Lung (tissue), 12 donors: ENCODE results near the gene ARHGAP22. TPM values are rescaled to one million over a fixed set of nuclear protein-coding genes. Genes with fewer than 3 reads are reported as not detected.

ENCODE experiments used
- ATAC-seq: fragments of 200-7000 bp; cut with Tn5 transposase; one replicate; pipeline ENCODE4 v1.9.1; 2020; ENCODE audit warnings: moderate number of reproducible peaks; ENCODE audit not compliant: insufficient read depth, low FRiP score
- DNase-seq, 3 donors: peaks; one replicate each; pipeline ENCODE4 v3.0.0-alpha.2; 2013 to 2017
- H3K27ac ChIP-seq, 2 donors: one replicate each; pipeline ENCODE4 v1.5.1; 2013; ENCODE audit warnings: mild to moderate bottlenecking in 2 of 2, moderate library complexity in 2 of 2, control low read depth in 1 of 2, inconsistent platforms in 1 of 2, low read depth in 1 of 2, low read length in 1 of 2
- H3K27me3 ChIP-seq, 3 donors: one replicate each; pipeline ENCODE4 v1.5.1; 2013; ENCODE audit warnings: low read length in 2 of 3; ENCODE audit not compliant: control insufficient read depth in 3 of 3, insufficient read depth in 3 of 3
- H3K36me3 ChIP-seq, 4 donors: one replicate each; pipeline ENCODE4 v1.5.1; 2013; ENCODE audit warnings: low read length in 4 of 4, mild to moderate bottlenecking in 1 of 4, moderate library complexity in 1 of 4; ENCODE audit not compliant: control insufficient read depth in 4 of 4, insufficient read depth in 4 of 4
- H3K4me1 ChIP-seq, 5 donors: one replicate each; pipeline ENCODE4 v1.5.1; 2013; ENCODE audit warnings: low read length in 5 of 5, mild to moderate bottlenecking in 2 of 5, moderate library complexity in 1 of 5; ENCODE audit not compliant: control insufficient read depth in 5 of 5, insufficient read depth in 5 of 5
- H3K4me3 ChIP-seq: one replicate; pipeline ENCODE4 v1.5.1; 2013; ENCODE audit warnings: mild to moderate bottlenecking, control low read depth, moderate library complexity
- H3K9ac ChIP-seq, 2 donors: one replicate each; pipeline ENCODE4 v1.5.1; 2013; ENCODE audit warnings: low read length in 2 of 2, control low read depth in 1 of 2; ENCODE audit not compliant: insufficient read depth in 1 of 2
- H3K9me3 ChIP-seq, 4 donors: one replicate each; pipeline ENCODE4 v1.5.1; 2013; ENCODE audit warnings: low read length in 3 of 4, mild to moderate bottlenecking in 1 of 4, moderate library complexity in 1 of 4; ENCODE audit not compliant: control insufficient read depth in 4 of 4, insufficient read depth in 3 of 4
- CTCF ChIP-seq: IDR thresholded peaks from 2 replicates; pipeline ENCODE4 v1.5.1; 2012; ENCODE audit warnings: mild to moderate bottlenecking; ENCODE audit errors: control extremely low read depth, extremely low read depth
- WGBS, 2 donors: extraction: QIAGEN DNeasy Blood & Tissue Kit; methylation state at CpG; one replicate each; pipeline ENCODE4 v1.1.7; 2013; 5-methylcytosine and 5-hydroxymethylcytosine counted together
- polyA plus RNA-seq, 2 donors: library from polyadenylated mRNA; stranded (reverse); fragments of 200-250 nt; gene quantifications; one replicate each; pipeline ENCODE4 v1.2.1, GENCODE V29; 2013
- total RNA-seq, 2 donors: library from RNA; depleted of rRNA in 1 of 2; stranded (reverse); fragments of >200 nt in 1 of 2; gene quantifications; one replicate each; pipeline ENCODE4 v1.2.1, GENCODE V29; 2014 to 2021
- donor health status: control.
- donor health status: control.
- donor health status: Bipolar disorder and iron deficiency.
- donor health status: healthy.
- donor health status: DM: yes; HTN: yes; CAD: no.

The ARHGAP22 gene
- total and polyA plus RNA-seq, 4 donors, result 3.2 to 6.9 (median 4.1) TPM

DNA sequence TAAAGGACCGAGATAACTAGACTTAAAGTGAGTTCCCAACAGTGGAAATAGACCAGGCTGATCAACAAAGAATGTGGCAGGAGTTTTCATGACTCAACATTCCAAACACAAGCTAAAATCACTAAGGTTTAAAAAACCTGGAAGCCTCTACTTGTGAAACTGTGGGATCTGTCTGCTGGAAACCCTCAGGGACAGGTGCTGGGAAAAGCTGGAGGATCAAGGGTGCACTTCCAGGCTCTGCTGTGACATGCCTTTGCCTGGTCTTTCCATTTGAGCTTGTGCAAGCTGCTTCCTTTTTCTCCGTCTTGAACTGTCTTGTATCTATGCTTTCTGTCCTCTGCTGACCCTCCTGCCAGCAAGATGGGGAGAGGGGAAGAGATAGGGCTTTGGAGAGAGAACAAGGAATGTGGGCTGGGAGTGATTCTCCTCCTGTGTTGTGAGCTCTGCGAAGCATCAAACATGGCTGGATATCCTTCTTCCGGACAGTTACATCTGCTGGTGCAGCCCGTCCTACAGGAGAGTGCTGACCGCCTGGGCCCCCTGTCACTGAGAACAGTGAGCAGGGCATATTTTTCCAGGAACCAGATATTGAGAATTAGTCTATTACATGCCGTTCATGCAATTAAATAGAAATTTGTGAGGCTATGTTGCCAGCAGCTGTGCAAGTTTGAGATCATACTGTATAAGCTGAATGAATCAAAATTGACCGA, 25.5 kb downstream of the ARHGAP22 start:
- DNase-seq (no peak), ATAC-seq (no peak)
- Histone ChIP-seq H3K4me3 (no peak overlapping the region), H3K9ac (no peak overlapping the region), H3K36me3 (no peaks in the 10 kb centered on the region), H3K4me1 (no peaks in the 10 kb centered on the region), H3K27me3 (no peaks in the 10 kb centered on the region), H3K9me3 (peaks cover 0 to 5% (median 0%) of the 10 kb centered on the region in 4 donors), H3K27ac (no peak overlapping the region)
- 70 to 71% methylated on average over 8 of the region's 8 CpGs for WGBS, 2 donors
- no peak for TF ChIP-seq CTCF

GRCh38 chr10:48577158-48577557, 27.7 kb downstream of the ARHGAP22 start:
- H3K27ac ChIP-seq, result no peak overlapping the region
- H3K27me3 ChIP-seq, result no peaks in the 10 kb centered on the region
- no peak overlapping the region for H3K9ac ChIP-seq
- no peaks in the 10 kb centered on the region for H3K4me1 ChIP-seq
- no peak overlapping the region for H3K4me3 ChIP-seq
- peaks cover 0 to 3% (median 0%) of the 10 kb centered on the region in 4 donors for H3K9me3 ChIP-seq
- peak in 1 of 3 donors; percentile 4 for DNase-seq
- H3K36me3 ChIP-seq, result no peaks in the 10 kb centered on the region
- no peak for TF ChIP-seq CTCF
- peak; percentile 41 for ATAC-seq
- 34 to 64% methylated on average over 5 of the region's 5 CpGs for WGBS, 2 donors

DNA sequence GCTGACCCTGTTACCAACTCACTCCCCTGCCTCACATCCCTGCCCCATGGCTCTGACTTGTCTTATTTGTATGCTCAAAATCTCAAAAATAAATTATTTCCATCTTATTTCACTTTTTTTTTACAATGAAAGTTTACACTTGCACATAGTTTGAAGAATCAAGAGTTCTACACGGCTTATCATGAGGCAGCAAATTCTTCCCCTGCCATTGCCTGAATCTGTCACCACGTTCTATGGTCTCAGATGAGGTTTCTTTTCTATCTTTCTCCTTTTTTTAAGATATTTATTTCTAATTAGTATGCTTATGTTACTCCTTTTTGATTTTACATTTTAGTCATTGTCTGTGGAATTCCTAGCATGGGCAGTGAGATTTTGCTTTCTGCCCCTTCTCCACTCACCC, 28.4 kb downstream of the ARHGAP22 start:
- H3K27ac ChIP-seq, result no peak overlapping the region
- H3K9me3 ChIP-seq, result peaks cover 0 to 3% (median 0%) of the 10 kb centered on the region in 4 donors
- H3K27me3 ChIP-seq, result no peaks in the 10 kb centered on the region
- no peak overlapping the region for H3K4me3 ChIP-seq
- WGBS, 2 donors, result 27 to 61% methylated on average over 2 of the region's 2 CpGs
- H3K9ac ChIP-seq, result no peak overlapping the region
- TF ChIP-seq CTCF, result no peak
- H3K36me3 ChIP-seq, result no peaks in the 10 kb centered on the region
- no peaks in the 10 kb centered on the region for H3K4me1 ChIP-seq
- ATAC-seq (no peak), DNase-seq (no peak)
